Measurements from ENCODE around the gene PTMA.

GRCh38 chr2:231752061-231752460, 43.7 kb downstream of the PTMA start:
- TF ChIP-seq ZNF274 (IDR thresholded peaks at IDR 0.05; ENCODE audit: low read depth, low read length) (no peak), SUZ12 (IDR thresholded peaks at IDR 0.05; ENCODE audit: extremely low read depth, insufficient read depth, insufficient read length) (no peak), YY1 (IDR thresholded peaks at IDR 0.05; ENCODE audit: insufficient read depth, insufficient read length) (no peak)
